IMR-90 (cell line): Measurements from ENCODE around the gene ADCY2. TPM values are rescaled to one million over a fixed set of nuclear protein-coding genes. Genes with fewer than 3 reads are reported as not detected.

Experiments used
- ATAC-seq: fragments of 200-7000 bp; cut with Tn5 transposase; 2 replicates; pipeline ENCODE4 v1.9.1; 2020; ENCODE audit warnings: low read depth, mild to moderate bottlenecking, moderate library complexity
- BruUV-seq: library from RNA; stranded (reverse); fragments of 400-500 nt; replicated peaks from 2 replicates; lab custom pipeline; 2021; lab: Mats Ljungman, UMichigan
- CTCF ChIA-PET: fragments of 300-600 bp; formaldehyde crosslinking; extraction: SDS; loops from one replicate; lab custom pipeline; 2021; ENCODE audit warnings: antibody characterized with exemption; lab: Yijun Ruan, JAX
- POLR2A ChIA-PET: fragments of 300-600 bp; sonication (Branson Sonifier 250); formaldehyde crosslinking; loops from one replicate; lab custom pipeline; 2022; ENCODE audit warnings: antibody characterized with exemption; ENCODE audit not compliant: unreplicated experiment; lab: Charles Lee
- DNase-seq: peaks from one replicate; pipeline ENCODE4 v3.0.0; 2013
- H2AFZ ChIP-seq: replicated peaks from 2 replicates; pipeline ENCODE3; 2013; ENCODE audit warnings: low read length, mild to moderate bottlenecking; ENCODE audit not compliant: poor library complexity
- H2AK5ac ChIP-seq: 2 replicates; pipeline ENCODE4 v1.6.1; 2013; ENCODE audit warnings: low read depth, low read length, inconsistent platforms
- H2AK9ac ChIP-seq: replicated peaks from 2 replicates; pipeline ENCODE3; 2013; ENCODE audit warnings: mild to moderate bottlenecking, low read depth, low read length, moderate library complexity; ENCODE audit not compliant: poor library complexity
- H2BK120ac ChIP-seq: 2 replicates; pipeline ENCODE4 v1.6.1; 2013; ENCODE audit warnings: low read depth, low read length, inconsistent platforms
- H2BK15ac ChIP-seq: 3 replicates; pipeline ENCODE4 v1.6.1; 2013; ENCODE audit warnings: low read depth, low read length, inconsistent platforms
- H2BK20ac ChIP-seq: 2 replicates; pipeline ENCODE4 v1.6.1; 2013; ENCODE audit warnings: low read depth, mild to moderate bottlenecking, inconsistent platforms, low read length, moderate library complexity
- H2BK5ac ChIP-seq: 2 replicates; pipeline ENCODE4 v1.6.1; 2013; ENCODE audit warnings: mild to moderate bottlenecking, low read depth, low read length, inconsistent platforms; ENCODE audit not compliant: poor library complexity, severe bottlenecking
- H3K14ac ChIP-seq: replicated peaks from 2 replicates; pipeline ENCODE4 v1.6.1; 2013; ENCODE audit warnings: low read depth, low read length, inconsistent platforms
- H3K18ac ChIP-seq: 2 replicates; pipeline ENCODE4 v1.6.1; 2013; ENCODE audit warnings: low read depth, low read length, control low read depth
- H3K23ac ChIP-seq: 2 replicates; pipeline ENCODE4 v1.6.1; 2013; ENCODE audit warnings: low read depth, low read length, inconsistent platforms
- H3K27ac ChIP-seq: 2 replicates; pipeline ENCODE4 v1.5.1; 2013; ENCODE audit warnings: mild to moderate bottlenecking, control low read depth, low read length; ENCODE audit not compliant: insufficient read depth
- H3K27me3 ChIP-seq: 2 replicates; pipeline ENCODE4 v1.6.1; 2013; ENCODE audit warnings: low read length; ENCODE audit not compliant: control insufficient read depth, insufficient read depth
- H3K36me3 ChIP-seq: 2 replicates; pipeline ENCODE4 v1.6.1; 2013; ENCODE audit warnings: low read length, mixed read lengths; ENCODE audit not compliant: control insufficient read depth, insufficient read depth
- H3K4ac ChIP-seq: 2 replicates; pipeline ENCODE4 v1.6.1; 2013; ENCODE audit warnings: low read depth, low read length, inconsistent platforms
- H3K4me1 ChIP-seq: 2 replicates; pipeline ENCODE4 v1.6.1; 2013; ENCODE audit warnings: low read length, mixed read lengths; ENCODE audit not compliant: control insufficient read depth, insufficient read depth
- H3K4me2 ChIP-seq: 2 replicates; pipeline ENCODE4 v1.6.1; 2013; ENCODE audit warnings: low read depth, mild to moderate bottlenecking, control low read depth, low read length, moderate library complexity
- H3K4me3 ChIP-seq: 2 replicates; pipeline ENCODE4 v1.5.1; 2013; ENCODE audit warnings: low read depth, mild to moderate bottlenecking, control low read depth, low read length, moderate library complexity; ENCODE audit not compliant: insufficient read depth
- H3K56ac ChIP-seq: 2 replicates; pipeline ENCODE4 v1.6.1; 2013; ENCODE audit warnings: low read length, inconsistent platforms; ENCODE audit not compliant: insufficient read depth; ENCODE audit errors: extremely low read depth
- H3K79me1 ChIP-seq, 2 experiments: 2 replicates each; pipeline ENCODE4 v1.6.1; 2013; ENCODE audit warnings: low read length in 2 of 2, inconsistent platforms in 1 of 2, low read depth in 1 of 2
- H3K9ac ChIP-seq: 2 replicates; pipeline ENCODE4 v1.6.1; 2013; ENCODE audit warnings: low read depth, low read length, control low read depth
- H3K9me1 ChIP-seq: 2 replicates; pipeline ENCODE4 v1.6.1; 2013; ENCODE audit warnings: low read length, inconsistent platforms; ENCODE audit not compliant: insufficient read depth
- H3K9me3 ChIP-seq: 2 replicates; pipeline ENCODE4 v1.6.1; 2013; ENCODE audit warnings: low read length; ENCODE audit not compliant: control insufficient read depth, insufficient read depth
- H4K20me1 ChIP-seq: 2 replicates; pipeline ENCODE4 v1.6.1; 2013; ENCODE audit warnings: low read length, inconsistent platforms; ENCODE audit not compliant: insufficient read depth
- H4K5ac ChIP-seq: 2 replicates; pipeline ENCODE4 v1.6.1; 2013; ENCODE audit warnings: mild to moderate bottlenecking, low read depth, low read length, control low read depth
- H4K8ac ChIP-seq, 2 experiments: 2 replicates each; pipeline ENCODE4 v1.6.1; 2013; ENCODE audit warnings: low read depth in 2 of 2, low read length in 2 of 2, control low read depth in 1 of 2, inconsistent platforms in 1 of 2
- H4K91ac ChIP-seq: 2 replicates; pipeline ENCODE4 v1.6.1; 2013; ENCODE audit warnings: low read depth, low read length, inconsistent platforms; ENCODE audit not compliant: insufficient read depth
- BHLHE40 ChIP-seq: fragments of 150-350 bp; IDR thresholded peaks from 2 replicates; pipeline ENCODE4 v1.6.1; 2016; ENCODE audit warnings: mild to moderate bottlenecking, low read depth, low read length
- CHD1 ChIP-seq: IDR thresholded peaks from 2 replicates; pipeline ENCODE4 v1.6.1; 2012; ENCODE audit warnings: low read depth, low read length, improper control_type of control experiment
- ELK1 ChIP-seq: fragments of 150-350 bp; IDR thresholded peaks from 2 replicates; pipeline ENCODE4 v1.6.1; 2016; ENCODE audit warnings: low read depth, mild to moderate bottlenecking, low read length, moderate library complexity, borderline replicate concordance
- FOS ChIP-seq: fragments of 150-350 bp; IDR thresholded peaks from 2 replicates; pipeline ENCODE4 v1.6.1; 2016; ENCODE audit warnings: low read depth, low read length
- MXI1 ChIP-seq: IDR thresholded peaks from 2 replicates; pipeline ENCODE4 v1.6.1; 2012; ENCODE audit warnings: low read depth, mild to moderate bottlenecking, low read length, moderate library complexity, borderline replicate concordance
- RCOR1 ChIP-seq: IDR thresholded peaks from 2 replicates; pipeline ENCODE4 v1.6.1; 2012; ENCODE audit warnings: mild to moderate bottlenecking, low read length, improper control_type of control experiment; ENCODE audit not compliant: insufficient replicate concordance
- WGBS, 2 experiments: methylation state at CpG; one replicate each; pipeline versions ENCODE4 v1.1.5 to v1.1.7; 2013; ENCODE audit warnings: missing lambda C conversion rate in 2 of 2; ENCODE audit not compliant: insufficient read length in 1 of 2; ENCODE audit errors: extremely low coverage in 2 of 2; 5-methylcytosine and 5-hydroxymethylcytosine counted together
- dilution Hi-C: fragments of 300-500 bp; cut with HindIII; formaldehyde crosslinking; loops from one replicate; pipeline ENCODE4 v1.14.3; 2018; ENCODE audit warnings: low sequenced_read_pairs; ENCODE audit not compliant: unreplicated experiment
- in situ Hi-C: fragments of 300-500 bp; cut with MboI; formaldehyde crosslinking; loops from 3 replicates; pipeline ENCODE4 v1.14.3; 2019; ENCODE audit warnings: low sequenced_read_pairs, inconsistent platforms, mixed read lengths
- intact Hi-C: fragments of 100-400 bp; cut with micrococcal nuclease; formaldehyde crosslinking; loops from 2 replicates; pipeline ENCODE4 v1.10.0; 2022
- polyA plus RNA-seq, 3 experiments: library from polyadenylated mRNA; depleted of rRNA; stranded (reverse); fragments of >200 nt; gene quantifications; 2 replicates each; pipeline ENCODE4 v1.2.3, GENCODE V29; 2012; ENCODE audit warnings: low replicate concordance in 1 of 3
- total RNA-seq: library from RNA; depleted of rRNA; stranded (reverse); fragments of >200 nt; gene quantifications from 2 replicates; pipeline ENCODE4 v1.2.3, GENCODE V29; 2012

The ADCY2 gene
- total and polyA plus RNA-seq, 2 of the 4 experiments (the other 2 are of a cell fraction) = not detected

GRCh38 chr5:7500256-7500655, 104.3 kb downstream of the ADCY2 start:
- DNase-seq (no peak), ATAC-seq (no peak)
- no peak overlapping the region for H2BK20ac ChIP-seq
- dilution Hi-C loops (no loop called here), intact Hi-C loops (no loop called here), in situ Hi-C loops (no loop called here)
- no peak overlapping the region for H4K91ac ChIP-seq
- no peak overlapping the region for H3K56ac ChIP-seq
- BruUV-seq = no TSS peak
- H4K20me1 ChIP-seq = no peaks in the 10 kb centered on the region
- no peaks in the 10 kb centered on the region for H3K36me3 ChIP-seq
- no peak overlapping the region for H3K27ac ChIP-seq
- H2AK9ac ChIP-seq = no peak overlapping the region
- no peak overlapping the region for H3K4ac ChIP-seq
- CTCF ChIA-PET = interaction anchor here (0.6 kb wide), 1 partner anchor 172 kb away, joined by 4 read pairs; no protein-coding TSS in a partner anchor
- H3K14ac ChIP-seq = no peak overlapping the region
- no peak overlapping the region for H3K4me2 ChIP-seq
- no peak overlapping the region for H3K9ac ChIP-seq
- POLR2A ChIA-PET = no interaction called here
- no peak overlapping the region for H3K4me3 ChIP-seq
- no peak overlapping the region for H2BK15ac ChIP-seq
- no peak for TF ChIP-seq FOS
- no peak for TF ChIP-seq MXI1
- TF ChIP-seq CHD1 = no peak
- no peak for TF ChIP-seq ELK1
- no peak for TF ChIP-seq BHLHE40
- TF ChIP-seq RCOR1 = no peak
- no peaks in the 10 kb centered on the region for H3K27me3 ChIP-seq
- H4K5ac ChIP-seq = no peak overlapping the region
- H4K8ac ChIP-seq = no peak overlapping the region
- WGBS, 2 experiments = no CpG with 5 or more reads among the region's 3 CpGs
- no peak overlapping the region for H3K18ac ChIP-seq
- no peak overlapping the region for H2BK5ac ChIP-seq
- peaks cover 12% of the 10 kb centered on the region for H3K9me3 ChIP-seq
- H3K23ac ChIP-seq = no peak overlapping the region
- no peaks in the 10 kb centered on the region for H3K79me1 ChIP-seq
- no peak overlapping the region for H2BK120ac ChIP-seq
- H2AFZ ChIP-seq = no peak overlapping the region
- H2AK5ac ChIP-seq = no peak overlapping the region
- no peaks in the 10 kb centered on the region for H3K4me1 ChIP-seq
- H3K9me1 ChIP-seq = no peaks in the 10 kb centered on the region
